GM12875 (cell line): ENCODE measurements around the gene BCOR.

Experiments used
- H3K4me3 ChIP-seq: one replicate; pipeline ENCODE4 v1.5.1; 2011; ENCODE audit warnings: low read depth, low read length, control low read depth
- TF ChIP-seq, protein P1 (sequence below): IDR thresholded peaks from 2 replicates; pipeline ENCODE4 v1.5.1; 2011; ENCODE audit warnings: low read depth, mild to moderate bottlenecking, control low read depth, inconsistent platforms, low read length, moderate library complexity, borderline replicate concordance; ENCODE audit not compliant: insufficient read depth

BCOR gene

DNA sequence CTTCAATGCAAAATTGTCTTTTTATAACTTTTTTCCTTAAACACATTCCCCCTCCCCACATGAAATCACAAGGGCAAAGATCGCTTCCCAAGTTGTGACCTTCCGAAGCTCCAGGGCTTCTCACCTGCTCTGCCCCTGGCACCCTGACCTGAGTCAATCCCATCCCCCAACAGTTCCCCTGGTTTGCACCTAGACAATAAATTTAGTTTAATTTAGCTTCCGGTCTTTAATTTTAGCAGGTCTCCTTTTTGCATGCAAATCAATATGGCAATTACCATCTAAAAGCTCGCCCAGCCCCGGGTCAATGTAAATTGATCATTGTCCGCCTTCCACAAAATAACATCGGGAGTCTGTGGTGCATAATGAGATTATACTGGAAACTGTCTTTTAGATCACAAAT lies 6.8 kb downstream of the BCOR start:
- peak overlapping the region; percentile 16 for H3K4me3 ChIP-seq
- TF ChIP-seq, protein P1, sequence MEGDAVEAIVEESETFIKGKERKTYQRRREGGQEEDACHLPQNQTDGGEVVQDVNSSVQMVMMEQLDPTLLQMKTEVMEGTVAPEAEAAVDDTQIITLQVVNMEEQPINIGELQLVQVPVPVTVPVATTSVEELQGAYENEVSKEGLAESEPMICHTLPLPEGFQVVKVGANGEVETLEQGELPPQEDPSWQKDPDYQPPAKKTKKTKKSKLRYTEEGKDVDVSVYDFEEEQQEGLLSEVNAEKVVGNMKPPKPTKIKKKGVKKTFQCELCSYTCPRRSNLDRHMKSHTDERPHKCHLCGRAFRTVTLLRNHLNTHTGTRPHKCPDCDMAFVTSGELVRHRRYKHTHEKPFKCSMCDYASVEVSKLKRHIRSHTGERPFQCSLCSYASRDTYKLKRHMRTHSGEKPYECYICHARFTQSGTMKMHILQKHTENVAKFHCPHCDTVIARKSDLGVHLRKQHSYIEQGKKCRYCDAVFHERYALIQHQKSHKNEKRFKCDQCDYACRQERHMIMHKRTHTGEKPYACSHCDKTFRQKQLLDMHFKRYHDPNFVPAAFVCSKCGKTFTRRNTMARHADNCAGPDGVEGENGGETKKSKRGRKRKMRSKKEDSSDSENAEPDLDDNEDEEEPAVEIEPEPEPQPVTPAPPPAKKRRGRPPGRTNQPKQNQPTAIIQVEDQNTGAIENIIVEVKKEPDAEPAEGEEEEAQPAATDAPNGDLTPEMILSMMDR, result no peak

GRCh38 chrX:40090050-40090804 lies 7.5 kb downstream of the BCOR start:
- H3K4me3 ChIP-seq, result peak overlapping the region; percentile 16
- TF ChIP-seq, protein P1, result no peak

DNA sequence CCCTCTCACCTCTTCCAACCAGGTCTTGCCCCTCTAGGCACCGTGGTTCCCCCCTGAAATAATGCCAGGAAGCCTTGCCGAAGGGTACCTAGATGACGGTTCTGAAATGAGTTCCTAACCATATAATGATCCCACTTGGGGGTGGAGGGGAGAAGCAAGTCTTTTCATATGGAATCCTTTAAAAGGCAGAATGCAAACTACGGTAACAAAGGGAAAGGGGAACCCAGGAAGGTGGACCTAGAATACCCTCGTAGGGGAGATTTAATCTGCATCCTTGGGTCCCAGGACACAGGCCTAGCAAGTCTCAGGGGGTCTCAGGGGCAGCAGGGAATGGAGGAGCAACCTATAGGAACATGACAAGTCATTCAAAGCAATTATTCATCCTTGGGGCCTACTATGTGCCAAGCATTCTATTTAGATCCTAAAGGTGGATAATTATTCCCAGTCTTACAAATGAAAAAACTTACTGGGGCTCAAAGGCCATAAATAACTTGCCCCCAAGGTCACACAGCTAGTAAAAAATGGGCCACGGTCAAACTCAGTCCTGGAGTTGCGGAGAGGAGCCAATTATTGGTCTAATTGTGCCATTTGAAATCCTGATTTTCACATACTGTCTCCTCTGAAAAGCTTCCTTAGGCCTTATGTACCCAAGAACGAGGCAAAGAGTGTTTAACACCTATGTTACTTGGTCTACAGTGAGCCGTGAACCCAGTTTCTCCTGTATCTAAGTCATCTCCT lies 8.8 kb downstream of the BCOR start:
- H3K4me3 ChIP-seq, result no peak overlapping the region
- TF ChIP-seq, protein P1, result no peak

- TF ChIP-seq, protein P1, result no peak
- H3K4me3 ChIP-seq, result no peak overlapping the region
These were observed 9.5 kb downstream of the BCOR start for GRCh38 chrX:40088299-40088625.

- H3K4me3 ChIP-seq, result no peak overlapping the region
- TF ChIP-seq, protein P1, result no peak
These were observed 10.1 kb downstream of the BCOR start for GRCh38 chrX:40087425-40088298.

DNA sequence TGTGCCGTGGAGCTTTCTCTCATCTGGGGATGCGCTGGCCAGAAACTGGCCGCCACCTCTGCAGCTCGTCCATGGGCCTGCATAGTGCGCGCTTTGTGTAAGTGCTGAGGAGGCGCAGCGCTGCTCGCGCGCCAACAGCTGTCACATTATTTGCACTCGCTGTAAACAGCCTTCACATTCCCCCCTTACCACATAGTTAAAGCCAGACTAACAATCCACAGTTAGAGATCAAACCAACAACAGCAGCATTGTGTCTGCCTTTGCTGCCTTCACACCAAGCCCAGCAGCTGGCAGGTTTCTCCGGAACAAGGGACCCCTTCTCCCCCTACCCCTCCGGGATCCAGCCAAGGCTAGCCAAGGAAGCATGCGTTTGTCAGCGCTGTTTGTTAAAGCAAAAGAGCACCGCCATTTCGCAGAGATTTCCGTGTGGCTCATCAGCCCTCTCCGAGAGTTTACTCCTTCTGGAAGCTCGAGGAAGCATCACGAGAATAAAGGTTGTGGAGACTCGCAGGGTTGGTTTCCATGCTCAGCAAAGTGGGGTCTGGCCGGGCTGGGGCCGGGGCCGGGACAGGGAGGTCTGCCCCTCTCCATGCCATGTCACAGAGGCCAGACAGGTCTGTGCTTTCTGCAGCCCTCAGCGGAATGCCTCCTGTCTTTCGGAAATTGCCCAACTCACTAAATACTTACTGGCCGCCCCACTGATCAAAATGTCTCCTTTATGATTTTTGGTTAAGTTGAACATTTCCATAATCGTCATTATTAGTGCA lies 11.0 kb downstream of the BCOR start:
- TF ChIP-seq, protein P1, result no peak
- no peak overlapping the region for H3K4me3 ChIP-seq
